ENCODE data around the gene PLA2G2A.
"Not testable (repeated sequence)": the region's sequence is repeated elsewhere in the genome, so short reads cannot be mapped to it uniquely, and the experiment has no call there.

Gene PLA2G2A

GRCh38 chr1:19988267-19989006 lies 9.0 kb upstream of the PLA2G2A start:
- Histone ChIP-seq H3K27ac (ENCODE audit: low read depth, low read length, severe bottlenecking) (no peak overlapping the region), H3K4me3 (ENCODE audit: extremely low read depth, insufficient read depth, low read length, poor library complexity, severe bottlenecking) (no peak overlapping the region), H3K36me3 (ENCODE audit: control insufficient read depth, insufficient read depth, low read length) (no peaks in the 10 kb centered on the region), H3K4me1 (ENCODE audit: control insufficient read depth, insufficient read depth, low read length, poor library complexity, severe bottlenecking) (peaks cover 3% of the 10 kb centered on the region), H3K9me3 (ENCODE audit: control insufficient read depth, low read length) (no peaks in the 10 kb centered on the region)
- 83% methylated on average over 1 of the region's 4 CpGs; no CpG with 5 or more reads in 1 of the 2 experiments for WGBS, 2 experiments (ENCODE audit: insufficient coverage in 2 of 2)

- peaks cover 3% of the 10 kb centered on the region for H3K4me1 ChIP-seq (ENCODE audit: control insufficient read depth, insufficient read depth, low read length, poor library complexity, severe bottlenecking)
- no peaks in the 10 kb centered on the region for H3K9me3 ChIP-seq (ENCODE audit: control insufficient read depth, low read length)
- H3K4me3 ChIP-seq (ENCODE audit: extremely low read depth, insufficient read depth, low read length, poor library complexity, severe bottlenecking), result no peak overlapping the region
- H3K36me3 ChIP-seq (ENCODE audit: control insufficient read depth, insufficient read depth, low read length), result no peaks in the 10 kb centered on the region
- WGBS, 2 experiments (ENCODE audit: insufficient coverage in 2 of 2), result 100% methylated on average over 1 of the region's 2 CpGs; no CpG with 5 or more reads in 1 of the 2 experiments
- no peak overlapping the region for H3K27ac ChIP-seq (ENCODE audit: low read depth, low read length, severe bottlenecking)
Measured at GRCh38 chr1:19987719-19988118, 8.3 kb upstream of the PLA2G2A start.

GRCh38 chr1:19984409-19985016 lies 5.1 kb upstream of the PLA2G2A start:
- H3K9me3 ChIP-seq (ENCODE audit: control insufficient read depth, low read length); H3K27ac ChIP-seq (ENCODE audit: low read depth, low read length, severe bottlenecking); H3K4me1 ChIP-seq (ENCODE audit: control insufficient read depth, insufficient read depth, low read length, poor library complexity, severe bottlenecking); H3K4me3 ChIP-seq (ENCODE audit: extremely low read depth, insufficient read depth, low read length, poor library complexity, severe bottlenecking); H3K36me3 ChIP-seq (ENCODE audit: control insufficient read depth, insufficient read depth, low read length): not testable (repeated sequence)
- WGBS, 2 experiments (ENCODE audit: insufficient coverage in 2 of 2), result 93 to 97% methylated on average over 17 to 26 of the region's 32 CpGs

GRCh38 chr1:19981507-19982312 lies 2.3 kb upstream of the PLA2G2A start:
- H3K4me1 ChIP-seq (ENCODE audit: control insufficient read depth, insufficient read depth, low read length, poor library complexity, severe bottlenecking), result no peaks in the 10 kb centered on the region
- H3K27ac ChIP-seq (ENCODE audit: low read depth, low read length, severe bottlenecking), result peak overlapping the region; percentile 17
- H3K4me3 ChIP-seq (ENCODE audit: extremely low read depth, insufficient read depth, low read length, poor library complexity, severe bottlenecking), result no peak overlapping the region
- H3K36me3 ChIP-seq (ENCODE audit: control insufficient read depth, insufficient read depth, low read length), result no peaks in the 10 kb centered on the region
- H3K9me3 ChIP-seq (ENCODE audit: control insufficient read depth, low read length), result no peaks in the 10 kb centered on the region
- 83% methylated on average over 7 to 11 of the region's 12 CpGs for WGBS, 2 experiments (ENCODE audit: insufficient coverage in 2 of 2)

- no peaks in the 10 kb centered on the region for H3K4me1 ChIP-seq (ENCODE audit: control insufficient read depth, insufficient read depth, low read length, poor library complexity, severe bottlenecking)
- H3K27ac ChIP-seq (ENCODE audit: low read depth, low read length, severe bottlenecking), result peak overlapping the region; percentile 17
- no peaks in the 10 kb centered on the region for H3K36me3 ChIP-seq (ENCODE audit: control insufficient read depth, insufficient read depth, low read length)
- no peaks in the 10 kb centered on the region for H3K9me3 ChIP-seq (ENCODE audit: control insufficient read depth, low read length)
- H3K4me3 ChIP-seq (ENCODE audit: extremely low read depth, insufficient read depth, low read length, poor library complexity, severe bottlenecking), result no peak overlapping the region
- WGBS, 2 experiments (ENCODE audit: insufficient coverage in 2 of 2), result 88 to 100% methylated on average over 1 of the region's 1 CpG
Measured at GRCh38 chr1:19981170-19981506, 1.7 kb upstream of the PLA2G2A start.

- Histone ChIP-seq H3K27ac (ENCODE audit: low read depth, low read length, severe bottlenecking) (no peak overlapping the region), H3K4me1 (ENCODE audit: control insufficient read depth, insufficient read depth, low read length, poor library complexity, severe bottlenecking) (no peaks in the 10 kb centered on the region), H3K4me3 (ENCODE audit: extremely low read depth, insufficient read depth, low read length, poor library complexity, severe bottlenecking) (no peak overlapping the region), H3K36me3 (ENCODE audit: control insufficient read depth, insufficient read depth, low read length) (no peaks in the 10 kb centered on the region), H3K9me3 (ENCODE audit: control insufficient read depth, low read length) (no peaks in the 10 kb centered on the region)
- 97 to 100% methylated on average over 3 of the region's 3 CpGs for WGBS, 2 experiments (ENCODE audit: insufficient coverage in 2 of 2)
Measured at GRCh38 chr1:19980314-19980713, 896 bp upstream of the PLA2G2A start.

- 93 to 96% methylated on average over 8 of the region's 9 CpGs for WGBS, 2 experiments (ENCODE audit: insufficient coverage in 2 of 2)
- Histone ChIP-seq H3K36me3 (ENCODE audit: control insufficient read depth, insufficient read depth, low read length) (no peaks in the 10 kb centered on the region), H3K4me1 (ENCODE audit: control insufficient read depth, insufficient read depth, low read length, poor library complexity, severe bottlenecking) (peaks cover 4% of the 10 kb centered on the region), H3K27ac (ENCODE audit: low read depth, low read length, severe bottlenecking) (no peak overlapping the region), H3K9me3 (ENCODE audit: control insufficient read depth, low read length) (no peaks in the 10 kb centered on the region), H3K4me3 (ENCODE audit: extremely low read depth, insufficient read depth, low read length, poor library complexity, severe bottlenecking) (no peak overlapping the region)
Measured at GRCh38 chr1:19978143-19978542, 1.3 kb downstream of the PLA2G2A start.

GRCh38 chr1:19976317-19977003 lies 3.0 kb downstream of the PLA2G2A start:
- Histone ChIP-seq H3K36me3 (ENCODE audit: control insufficient read depth, insufficient read depth, low read length) (no peaks in the 10 kb centered on the region), H3K4me3 (ENCODE audit: extremely low read depth, insufficient read depth, low read length, poor library complexity, severe bottlenecking) (no peak overlapping the region), H3K9me3 (ENCODE audit: control insufficient read depth, low read length) (no peaks in the 10 kb centered on the region), H3K4me1 (ENCODE audit: control insufficient read depth, insufficient read depth, low read length, poor library complexity, severe bottlenecking) (peaks cover 4% of the 10 kb centered on the region), H3K27ac (ENCODE audit: low read depth, low read length, severe bottlenecking) (no peak overlapping the region)
- 92 to 98% methylated on average over 6 to 7 of the region's 7 CpGs for WGBS, 2 experiments (ENCODE audit: insufficient coverage in 2 of 2)

GRCh38 chr1:19975423-19976193 lies 3.8 kb downstream of the PLA2G2A start:
- Histone ChIP-seq H3K27ac (ENCODE audit: low read depth, low read length, severe bottlenecking) (peak overlapping the region; percentile 57), H3K9me3 (ENCODE audit: control insufficient read depth, low read length) (no peaks in the 10 kb centered on the region), H3K4me1 (ENCODE audit: control insufficient read depth, insufficient read depth, low read length, poor library complexity, severe bottlenecking) (peaks cover 4% of the 10 kb centered on the region), H3K4me3 (ENCODE audit: extremely low read depth, insufficient read depth, low read length, poor library complexity, severe bottlenecking) (no peak overlapping the region), H3K36me3 (ENCODE audit: control insufficient read depth, insufficient read depth, low read length) (no peaks in the 10 kb centered on the region)
- WGBS, 2 experiments (ENCODE audit: insufficient coverage in 2 of 2), result 50 to 68% methylated on average over 2 to 3 of the region's 6 CpGs

Data from mesodermal cell (in vitro differentiated cells).